HG03196 (cell line): ENCODE data around the gene GP9.
"Not testable (repeated sequence)": the region's sequence is repeated elsewhere in the genome, so short reads cannot be mapped to it uniquely, and the experiment has no call there.

Experiments
- ATAC-seq: cut with Tn5 transposase; IDR thresholded peaks from one replicate; pipeline ENCODE4 v1.9.1; 2021; ENCODE audit not compliant: unreplicated experiment

Gene GP9

GRCh38 chr3:129069313-129070085, 8.9 kb downstream of the GP9 start:
- not testable (repeated sequence) for ATAC-seq

GRCh38 chr3:129070086-129070885, 9.7 kb downstream of the GP9 start:
- ATAC-seq: no peak

- ATAC-seq: no peak
Observed at GRCh38 chr3:129077222-129077621, 16.6 kb downstream of the GP9 start.

DNA sequence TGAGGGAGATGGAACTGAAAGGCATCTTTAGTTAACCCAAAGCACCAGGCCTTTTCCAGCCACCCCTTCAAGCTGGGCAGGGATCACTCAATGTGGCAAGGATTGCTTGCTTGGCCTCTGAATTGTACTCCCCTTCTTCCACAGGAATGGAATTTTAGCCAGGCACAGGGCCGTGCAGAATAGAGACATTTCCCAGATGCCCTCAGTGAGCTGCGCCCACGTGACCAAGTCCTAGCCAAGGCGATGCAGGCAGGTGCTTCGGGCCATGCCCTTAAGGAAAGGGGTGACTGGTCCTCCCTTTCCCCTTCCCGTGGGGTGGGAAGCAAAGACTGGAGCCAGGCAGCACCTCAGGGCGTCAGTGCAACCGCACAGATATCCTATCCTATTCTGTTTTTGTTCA, 17.9 kb downstream of the GP9 start:
- ATAC-seq: no peak

DNA sequence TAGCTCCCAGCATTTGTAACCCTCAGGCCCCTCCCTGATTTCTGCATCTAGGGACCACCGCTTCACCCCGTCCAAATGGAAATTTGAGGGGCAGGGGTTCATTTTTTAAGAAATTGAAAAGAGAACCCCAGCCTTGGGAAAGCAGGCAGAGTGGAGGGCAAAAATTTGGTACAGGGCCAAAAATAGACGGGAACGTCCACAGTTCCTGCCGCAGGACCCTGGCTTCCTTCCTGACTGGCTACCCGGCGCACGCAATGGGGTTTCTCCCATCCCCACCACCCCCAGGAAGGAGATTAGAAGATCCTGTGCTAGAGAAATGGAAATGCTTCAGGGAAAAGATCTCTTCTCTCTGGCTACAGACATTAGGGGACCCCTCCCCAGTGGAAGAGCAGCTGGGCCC, 20.9 kb downstream of the GP9 start:
- ATAC-seq: no peak

GRCh38 chr3:129082026-129082425, 21.4 kb downstream of the GP9 start:
- no peak for ATAC-seq

DNA sequence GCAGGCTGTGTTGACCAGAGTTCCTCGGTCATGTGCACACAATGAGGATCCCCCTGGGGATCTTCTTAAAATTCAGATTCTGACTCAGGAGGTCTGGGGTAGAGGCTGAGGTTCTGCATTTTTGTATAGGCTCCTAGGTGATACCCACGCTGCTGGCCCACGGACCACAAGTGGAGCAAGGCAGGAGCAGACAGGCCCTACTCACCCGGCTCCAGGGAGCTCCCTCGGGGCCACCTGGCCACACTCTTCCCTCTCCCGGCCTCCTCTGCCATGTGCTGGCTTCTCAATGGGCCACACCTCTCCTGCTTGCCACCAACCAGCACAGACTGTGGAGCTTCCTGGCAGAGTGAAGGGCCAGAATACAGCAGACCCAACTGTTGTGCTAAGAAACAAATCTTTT, 23.9 kb downstream of the GP9 start:
- no peak for ATAC-seq

- no peak for ATAC-seq
Observed at GRCh38 chr3:129085165-129085715, 24.7 kb downstream of the GP9 start.

- ATAC-seq: no peak
Observed at GRCh38 chr3:129085818-129086217, 25.2 kb downstream of the GP9 start.

GRCh38 chr3:129087138-129087702, 26.6 kb downstream of the GP9 start:
- no peak for ATAC-seq

DNA sequence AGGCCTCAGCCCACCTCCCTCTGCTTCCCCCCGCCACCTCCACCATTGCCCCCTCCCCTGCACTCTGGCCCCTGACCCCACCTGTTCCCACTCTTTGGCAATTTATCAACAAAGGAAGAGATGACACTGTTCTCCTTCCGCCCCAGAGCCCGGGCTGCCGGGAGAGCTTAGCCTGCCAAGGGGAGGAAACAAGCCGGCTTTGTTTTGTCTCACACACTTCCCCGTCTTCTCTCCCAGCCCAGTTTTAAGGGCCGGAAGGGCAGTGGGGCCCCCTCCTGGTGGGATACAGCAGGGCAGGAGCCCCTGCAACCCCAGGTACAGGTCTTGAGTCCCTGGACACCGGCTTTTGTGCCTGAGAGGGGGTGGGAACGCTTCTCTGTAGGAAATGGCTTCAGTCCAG, 27.3 kb downstream of the GP9 start:
- ATAC-seq: not testable (repeated sequence)

DNA sequence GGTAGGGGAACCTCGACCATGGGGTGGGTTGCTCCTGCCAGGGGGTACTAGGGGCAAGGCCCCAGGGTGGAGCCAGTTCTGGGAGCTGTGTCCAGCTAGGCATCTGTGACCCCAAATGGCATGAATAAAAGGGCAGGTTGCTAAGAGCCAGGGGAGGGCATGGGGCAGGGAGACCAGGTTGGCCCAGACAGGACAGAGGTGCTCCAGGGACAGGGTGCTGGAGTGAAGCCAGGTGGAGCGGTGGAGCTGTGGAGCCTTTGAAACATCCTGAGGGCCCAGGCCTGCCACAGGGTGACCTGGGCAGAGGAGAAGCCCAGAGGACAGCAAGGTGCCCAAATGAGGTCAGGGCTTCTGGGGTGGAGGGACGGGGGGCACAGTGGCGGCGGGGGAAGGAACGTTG, 27.7 kb downstream of the GP9 start:
- not testable (repeated sequence) for ATAC-seq

GRCh38 chr3:129095285-129095684, 34.7 kb downstream of the GP9 start:
- ATAC-seq: no peak

DNA sequence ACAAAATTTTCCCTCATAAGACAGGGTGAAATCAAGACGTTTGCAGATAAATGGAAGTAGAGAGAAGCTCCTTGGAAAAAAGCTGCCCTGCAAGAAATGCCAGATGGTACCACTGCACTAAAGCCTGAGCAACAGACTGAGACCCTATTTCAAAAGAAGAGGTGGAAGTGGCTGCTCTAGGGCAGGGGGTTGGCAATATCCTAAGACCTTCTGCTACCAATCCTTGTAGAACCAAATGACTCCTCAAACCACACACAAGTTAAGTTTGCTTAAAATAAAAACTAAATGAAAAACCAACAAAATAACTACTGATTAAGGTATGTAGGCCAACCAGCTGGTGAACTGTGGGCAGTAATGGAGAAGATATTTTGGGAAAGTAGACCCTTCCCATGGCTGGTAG, 39.7 kb downstream of the GP9 start:
- no peak for ATAC-seq

- no peak for ATAC-seq
Observed at GRCh38 chr3:129101370-129102138, 41.0 kb downstream of the GP9 start.

- no peak for ATAC-seq
Observed at GRCh38 chr3:129103296-129103695, 42.7 kb downstream of the GP9 start.

DNA sequence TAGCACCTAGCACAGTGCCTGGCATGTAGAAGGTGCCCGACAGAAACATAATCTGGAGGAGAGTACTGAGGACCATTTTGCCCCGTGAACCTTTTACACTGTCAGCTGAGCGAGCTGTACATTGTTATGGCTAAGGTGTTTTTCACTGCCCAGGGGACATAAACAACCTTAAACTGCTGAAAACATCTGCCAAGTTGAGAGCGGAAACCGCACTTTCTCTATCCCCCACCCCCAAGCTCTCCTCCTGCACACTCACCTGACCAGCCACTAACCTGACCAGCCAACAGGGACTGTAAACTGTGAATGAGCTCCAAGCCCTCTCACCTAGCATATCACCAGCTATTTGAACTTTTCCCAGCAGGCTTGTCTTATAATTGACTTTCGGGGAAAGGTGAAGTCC, 43.5 kb downstream of the GP9 start:
- ATAC-seq: no peak

- ATAC-seq: no peak
Observed at GRCh38 chr3:129104498-129105079, 44.0 kb downstream of the GP9 start.

GRCh38 chr3:129105862-129106261, 45.3 kb downstream of the GP9 start:
- no peak for ATAC-seq

- no peak for ATAC-seq
Observed at GRCh38 chr3:129106320-129106719, 45.7 kb downstream of the GP9 start.
